Esophagus muscularis mucosa (tissue), 4 donors: ENCODE data around the gene TYR. TPM values are rescaled to one million over a fixed set of nuclear protein-coding genes. Genes with fewer than 3 reads are reported as not detected.

Experiments used
- DNase-seq: peaks from one replicate; pipeline ENCODE4 v3.0.0-alpha.2; 2017; ENCODE audit errors: extremely low spot score
- H3K27ac ChIP-seq, 4 donors: fragments of 200-600 bp; sonication (generic); replicated peaks in 1 of 4; 1 replicate in 3 of 4; 2 replicates in 1 of 4; pipeline ENCODE4 v1.5.1; 2016 to 2019; ENCODE audit warnings: mild to moderate bottlenecking in 1 of 4
- H3K27me3 ChIP-seq, 4 donors: fragments of 200-600 bp; sonication (generic); one replicate each; pipeline versions ENCODE4 v1.5.1 to v1.6.0; 2016 to 2019
- H3K36me3 ChIP-seq, 4 donors: fragments of 200-600 bp; sonication (generic); one replicate each; pipeline ENCODE4 v1.5.1; 2016 to 2019
- H3K4me1 ChIP-seq, 4 donors: fragments of 200-600 bp; sonication (generic); one replicate each; pipeline ENCODE4 v1.5.1; 2016 to 2019
- H3K4me3 ChIP-seq, 4 donors: fragments of 200-600 bp; sonication (generic); 1 replicate in 2 of 4; 2 replicates in 2 of 4; pipeline ENCODE4 v1.5.1; 2016 to 2019; ENCODE audit warnings: mild to moderate bottlenecking in 4 of 4, moderate library complexity in 1 of 4
- H3K9me3 ChIP-seq, 4 donors: fragments of 200-600 bp; sonication (generic); 1 replicate in 3 of 4; 2 replicates in 1 of 4; pipeline ENCODE4 v1.5.1; 2016 to 2019
- EP300 ChIP-seq: sonication (generic); formaldehyde crosslinking; IDR thresholded peaks from one replicate; pipeline ENCODE4 v1.6.1; 2017; ENCODE audit warnings: antibody characterized with exemption
- POLR2A ChIP-seq: fragments of 450-650 bp; IDR thresholded peaks from one replicate; pipeline ENCODE4 v1.6.1; 2017; ENCODE audit warnings: antibody characterized with exemption, moderate library complexity, mild to moderate bottlenecking, low read depth
- POLR2AphosphoS5 ChIP-seq, 2 donors: sonication (generic); formaldehyde crosslinking; IDR thresholded peaks; one replicate each; pipeline ENCODE4 v1.6.1; 2017; ENCODE audit warnings: antibody characterized with exemption in 2 of 2
- WGBS: methylation state at CpG from one replicate; pipeline ENCODE4 v1.1.5; 2018; 5-methylcytosine and 5-hydroxymethylcytosine counted together
- intact Hi-C: fragments of 100-400 bp; cut with DNase I; formaldehyde crosslinking; loops from one replicate; pipeline ENCODE4 v1.15.1; 2023
- total RNA-seq, 4 donors: library from RNA; depleted of rRNA; stranded (reverse); fragments of >200 nt; gene quantifications; one replicate each; pipeline versions ENCODE4 v1.1.0 to v1.2.1, GENCODE V29; 2016
- TF ChIP-seq, protein P1 (sequence below), 3 experiments: fragments of 200-600 bp in 2 of 3; fragments of 450-650 bp in 1 of 3; sonication (generic) in 2 of 3; IDR thresholded peaks; one replicate each; pipeline ENCODE4 v1.5.1; 2017 to 2019; ENCODE audit warnings: antibody characterized with exemption in 3 of 3, mild to moderate bottlenecking in 2 of 3, moderate library complexity in 1 of 3

Gene TYR
- total RNA-seq, 4 donors from 2014 or later: not detected

DNA sequence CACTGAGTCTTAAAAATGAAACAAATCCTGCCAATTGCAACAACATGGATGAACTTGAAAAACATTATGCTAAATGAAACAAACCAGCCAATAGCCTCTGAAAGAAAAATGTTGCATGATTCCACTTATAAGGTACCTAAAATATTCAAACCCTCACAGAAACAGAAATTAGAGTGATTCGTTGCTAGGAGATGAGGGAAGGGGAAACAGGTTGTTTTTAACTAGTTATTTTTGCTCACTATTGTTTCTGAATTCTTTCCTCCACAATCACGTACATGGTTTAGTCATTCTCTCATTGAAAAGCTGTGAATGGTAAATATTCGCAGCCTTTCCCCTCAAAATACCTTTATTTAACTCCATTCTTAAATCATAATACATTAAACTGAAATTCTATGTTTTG lies 14.0 kb upstream of the TYR start:
- Histone ChIP-seq H3K4me3 (no peak overlapping the region), H3K27ac (no peak overlapping the region), H3K4me1 (no peaks in the 10 kb centered on the region), H3K9me3 (no peaks in the 10 kb centered on the region), H3K36me3 (no peaks in the 10 kb centered on the region), H3K27me3 (no peaks in the 10 kb centered on the region)
- TF ChIP-seq, protein P1, sequence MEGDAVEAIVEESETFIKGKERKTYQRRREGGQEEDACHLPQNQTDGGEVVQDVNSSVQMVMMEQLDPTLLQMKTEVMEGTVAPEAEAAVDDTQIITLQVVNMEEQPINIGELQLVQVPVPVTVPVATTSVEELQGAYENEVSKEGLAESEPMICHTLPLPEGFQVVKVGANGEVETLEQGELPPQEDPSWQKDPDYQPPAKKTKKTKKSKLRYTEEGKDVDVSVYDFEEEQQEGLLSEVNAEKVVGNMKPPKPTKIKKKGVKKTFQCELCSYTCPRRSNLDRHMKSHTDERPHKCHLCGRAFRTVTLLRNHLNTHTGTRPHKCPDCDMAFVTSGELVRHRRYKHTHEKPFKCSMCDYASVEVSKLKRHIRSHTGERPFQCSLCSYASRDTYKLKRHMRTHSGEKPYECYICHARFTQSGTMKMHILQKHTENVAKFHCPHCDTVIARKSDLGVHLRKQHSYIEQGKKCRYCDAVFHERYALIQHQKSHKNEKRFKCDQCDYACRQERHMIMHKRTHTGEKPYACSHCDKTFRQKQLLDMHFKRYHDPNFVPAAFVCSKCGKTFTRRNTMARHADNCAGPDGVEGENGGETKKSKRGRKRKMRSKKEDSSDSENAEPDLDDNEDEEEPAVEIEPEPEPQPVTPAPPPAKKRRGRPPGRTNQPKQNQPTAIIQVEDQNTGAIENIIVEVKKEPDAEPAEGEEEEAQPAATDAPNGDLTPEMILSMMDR (IDR thresholded peaks at IDR 0.05): no peak
- TF ChIP-seq POLR2A (no peak), POLR2AphosphoS5 (IDR thresholded peaks at IDR 0.05) (no peak), EP300 (no peak)
- no peak for DNase-seq
- intact Hi-C loops: no loop called here
- WGBS: 75% methylated on average over 3 of the region's 3 CpGs

DNA sequence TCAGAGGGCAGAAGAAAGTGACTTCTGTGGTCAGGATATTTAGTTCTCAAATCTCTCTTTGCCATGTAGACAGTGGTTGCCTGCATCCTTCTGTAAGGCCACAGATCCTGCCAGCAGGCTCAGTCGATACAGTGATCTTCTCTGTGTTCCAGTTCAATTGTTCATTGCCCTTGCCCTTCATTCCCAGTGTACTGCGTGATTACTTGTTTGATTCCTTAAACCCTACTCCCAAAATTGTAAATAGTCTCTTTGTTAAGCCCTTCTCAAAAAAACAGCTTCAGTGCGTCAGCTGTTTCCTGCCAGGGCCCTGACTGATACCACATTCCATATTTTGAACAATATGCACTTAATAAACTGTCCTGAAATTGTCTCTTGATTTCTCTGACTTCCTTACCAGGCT lies 9.3 kb upstream of the TYR start:
- H3K9me3 ChIP-seq: no peaks in the 10 kb centered on the region
- H3K27ac ChIP-seq: no peak overlapping the region
- intact Hi-C loops: no loop called here
- DNase-seq: no peak
- H3K36me3 ChIP-seq: no peaks in the 10 kb centered on the region
- H3K4me1 ChIP-seq: no peaks in the 10 kb centered on the region
- 65% methylated on average over 3 of the region's 3 CpGs for WGBS
- no peak overlapping the region for H3K4me3 ChIP-seq
- no peaks in the 10 kb centered on the region for H3K27me3 ChIP-seq
- TF ChIP-seq EP300 (no peak), POLR2A (no peak), POLR2AphosphoS5 (IDR thresholded peaks at IDR 0.05) (no peak)
- TF ChIP-seq, protein P1 (IDR thresholded peaks at IDR 0.05): no peak

DNA sequence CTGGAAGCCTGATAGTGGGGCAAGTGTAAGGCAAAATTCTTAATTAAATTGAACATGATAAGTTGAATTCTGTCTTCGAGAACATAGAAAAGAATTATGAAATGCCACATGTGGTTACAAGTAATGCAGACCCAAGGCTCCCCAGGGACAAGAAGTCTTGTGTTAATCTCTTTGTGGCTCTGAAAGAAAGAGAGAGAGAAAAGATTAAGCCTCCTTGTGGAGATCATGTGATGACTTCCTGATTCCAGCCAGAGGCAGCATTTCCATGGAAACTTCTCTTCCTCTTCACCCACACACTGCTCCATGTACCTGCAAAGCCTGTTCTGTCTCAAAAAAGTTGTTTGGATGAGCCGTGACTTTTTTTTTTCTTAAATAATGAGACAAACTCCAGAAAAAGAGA lies 1.9 kb upstream of the TYR start:
- intact Hi-C loops: no loop called here

DNA sequence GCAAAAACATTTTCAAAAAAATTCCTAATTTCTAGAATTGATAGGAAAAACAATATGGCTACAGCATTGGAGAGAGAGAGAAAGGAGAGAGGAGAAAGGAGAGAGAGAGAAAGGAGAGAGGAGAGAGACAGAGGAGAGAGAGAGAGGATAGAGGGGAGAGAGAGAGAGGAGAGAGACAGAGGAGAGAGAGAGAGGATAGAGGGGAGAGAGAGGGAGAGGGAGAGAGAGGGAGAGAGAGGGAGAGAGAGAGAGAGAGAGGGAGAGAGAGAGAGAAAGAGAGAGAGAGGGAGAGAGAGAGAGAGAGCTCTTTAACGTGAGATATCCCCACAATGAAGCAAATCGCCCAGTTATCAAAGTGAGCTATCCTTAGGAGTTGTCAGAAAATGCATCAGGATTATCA lies 737 bp upstream of the TYR start:
- H3K9me3 ChIP-seq: no peaks in the 10 kb centered on the region
- H3K4me3 ChIP-seq: no peak overlapping the region
- no peaks in the 10 kb centered on the region for H3K27me3 ChIP-seq
- no peaks in the 10 kb centered on the region for H3K36me3 ChIP-seq
- no peak for DNase-seq
- H3K4me1 ChIP-seq: peaks cover 0 to 5% (median 0%) of the 10 kb centered on the region in 4 donors
- TF ChIP-seq POLR2AphosphoS5 (IDR thresholded peaks at IDR 0.05): no peak
- TF ChIP-seq, protein P1 (IDR thresholded peaks at IDR 0.05): no peak
- TF ChIP-seq EP300: no peak
- TF ChIP-seq POLR2A: no peak
- no peak overlapping the region for H3K27ac ChIP-seq
- 78% methylated on average over 2 of the region's 2 CpGs for WGBS
- intact Hi-C loops: no loop called here

More for the DNA sequence above, 1.9 kb upstream of the TYR start:
- no peak for DNase-seq
- H3K27me3 ChIP-seq: no peaks in the 10 kb centered on the region
- no peaks in the 10 kb centered on the region for H3K9me3 ChIP-seq
- WGBS: 83% methylated on average over 2 of the region's 2 CpGs
- TF ChIP-seq, protein P1 (IDR thresholded peaks at IDR 0.05): no peak
- no peak for TF ChIP-seq POLR2A
- no peak for TF ChIP-seq EP300
- TF ChIP-seq POLR2AphosphoS5 (IDR thresholded peaks at IDR 0.05): no peak
- H3K36me3 ChIP-seq: no peaks in the 10 kb centered on the region
- no peak overlapping the region for H3K4me3 ChIP-seq
- no peak overlapping the region for H3K27ac ChIP-seq
- H3K4me1 ChIP-seq: no peaks in the 10 kb centered on the region

DNA sequence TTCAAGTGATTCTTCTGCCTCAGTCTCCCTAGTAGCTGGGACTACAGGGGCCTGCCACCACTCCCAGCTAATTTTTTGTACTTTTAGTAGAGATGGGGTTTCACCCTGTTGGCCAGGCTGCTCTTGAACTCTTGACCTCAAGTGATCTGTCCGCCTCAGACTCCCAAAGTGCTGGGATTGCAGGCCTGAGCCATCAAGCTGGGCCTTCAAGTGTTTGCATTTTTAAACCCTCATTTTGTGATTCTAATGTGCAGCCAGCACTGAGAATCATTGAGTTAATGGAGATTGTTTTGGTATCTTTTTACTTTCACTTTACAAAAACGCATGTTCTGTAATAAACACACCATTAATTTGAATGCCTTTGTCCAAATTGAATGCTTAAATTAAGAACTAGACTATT lies 3.4 kb downstream of the TYR start:
- H3K9me3 ChIP-seq: no peaks in the 10 kb centered on the region
- intact Hi-C loops: no loop called here
- no peak overlapping the region for H3K4me3 ChIP-seq
- no peaks in the 10 kb centered on the region for H3K36me3 ChIP-seq
- H3K4me1 ChIP-seq: peaks cover 0 to 5% (median 0%) of the 10 kb centered on the region in 4 donors
- TF ChIP-seq POLR2AphosphoS5 (IDR thresholded peaks at IDR 0.05) (no peak), EP300 (no peak), POLR2A (no peak)
- TF ChIP-seq, protein P1 (IDR thresholded peaks at IDR 0.05): no peak
- no peaks in the 10 kb centered on the region for H3K27me3 ChIP-seq
- WGBS: 55% methylated on average over 2 of the region's 2 CpGs
- no peak for DNase-seq
- no peak overlapping the region for H3K27ac ChIP-seq
